ENCODE results near the gene SEPTIN5.

GRCh38 chr22:19701420-19702145, 12.7 kb upstream of the SEPTIN5 start:
- TF ChIP-seq STAT1 (IDR thresholded peaks at IDR 0.05; ENCODE audit: unreplicated experiment) (no peak), EZH2 (IDR thresholded peaks at IDR 0.05; ENCODE audit: low read depth, unreplicated experiment) (no peak), POLR2AphosphoS5 (IDR thresholded peaks at IDR 0.05; ENCODE audit: low read depth) (no peak), CTCF (conservative IDR thresholded peaks at IDR 0.05; ENCODE audit: low read depth in 2 of 2) (no peak), REST (IDR thresholded peaks at IDR 0.05; ENCODE audit: unreplicated experiment) (no peak), CREB1 (CRISPR knock-in tag; IDR thresholded peaks at IDR 0.05; ENCODE audit: low read depth) (no peak), JUNB (IDR thresholded peaks at IDR 0.05; ENCODE audit: unreplicated experiment) (no peak), ETS1 (IDR thresholded peaks at IDR 0.05) (no peak), ZNF331 (CRISPR knock-in tag; IDR thresholded peaks at IDR 0.05; ENCODE audit: low read depth) (no peak)
